Pancreas (tissue), 10 donors: ENCODE results near the gene HTR3A. TPM values are rescaled to one million over a fixed set of nuclear protein-coding genes. Genes with fewer than 3 reads are reported as not detected.

ENCODE experiments used
- ATAC-seq, 4 donors: fragments of 200-7000 bp; cut with Tn5 transposase; one replicate each; pipeline versions ENCODE4 v1.8.0 to v1.9.1; 2020; ENCODE audit warnings: mild to moderate bottlenecking in 4 of 4, moderate library complexity in 4 of 4
- DNase-seq, 6 donors: peaks; one replicate each; pipeline ENCODE4 v3.0.0-alpha.2; 2020
- FAIRE-seq: peaks from 2 replicates; lab custom pipeline; 2012; peaks lifted over from hg19 to GRCh38; lab: Jason Lieb, UNC
- H3K27ac ChIP-seq, 4 donors: fragments of 200-600 bp; sonication (generic); 1 replicate in 3 of 4; 2 replicates in 1 of 4; pipeline versions ENCODE4 v1.5.0 to v1.8.0; 2020
- H3K27me3 ChIP-seq, 4 donors: fragments of 200-600 bp; one replicate each; pipeline ENCODE4 v1.8.0; 2021
- H3K36me3 ChIP-seq, 3 donors: fragments of 200-600 bp; sonication (generic) in 1 of 3; one replicate each; pipeline versions ENCODE4 v1.5.0 to v1.8.0; 2020 to 2021
- H3K4me1 ChIP-seq, 3 donors: fragments of 200-600 bp; one replicate each; pipeline ENCODE4 v1.8.0; 2021
- H3K4me3 ChIP-seq, 4 donors: fragments of 200-600 bp; sonication (generic) in 2 of 4; one replicate each; pipeline versions ENCODE4 v1.5.0 to v1.8.0; 2020 to 2021
- H3K9me3 ChIP-seq, 4 donors: fragments of 200-600 bp; one replicate each; pipeline ENCODE4 v1.8.0; 2021
- CTCF ChIP-seq, 4 donors: fragments of 200-600 bp; sonication (generic) in 3 of 4; IDR thresholded peaks; one replicate each; pipeline versions ENCODE4 v1.5.0 to v1.8.0; 2021; ENCODE audit warnings: antibody characterized with exemption in 4 of 4
- WGBS, 2 donors: extraction: QIAGEN DNeasy Blood & Tissue Kit; methylation state at CpG; one replicate each; pipeline ENCODE4 v1.1.7; 2013; 5-methylcytosine and 5-hydroxymethylcytosine counted together
- intact Hi-C, 3 donors: fragments of 100-400 bp; cut with DNase I; formaldehyde crosslinking; loops; one replicate each; pipeline versions ENCODE4 v1.11.1 to v1.14.2; 2022
- polyA plus RNA-seq, 2 donors: library from polyadenylated mRNA; stranded (reverse); fragments of 200-250 nt; gene quantifications; one replicate each; pipeline ENCODE4 v1.2.3, GENCODE V29; 2013
- total RNA-seq, 6 donors: library from RNA; stranded (reverse); fragmentation: NEBNext Ultra II Directional in 4 of 6; extraction: Animal tissue kit (Norgen Biotek cat#: 25700) in 4 of 6; gene quantifications; one replicate each; pipeline versions ENCODE4 v1.2.1 to v1.2.4, GENCODE V29; 2021 to 2023
- donor health status: healthy with polysubstance abuse.
- donor health status: DM: no; HTN: no; CAD: no; lungs with moderate emphysema.
- donor health status: DM: no; HTN: no; CAD: no.
- donor health status: control.
- donor health status: control.
- donor health status: Bipolar disorder and iron deficiency.
- donor health status: DM: yes; HTN: yes; CAD: no.
- donor health status: DM: no; HTN: no; CAD: no.
- donor health status: DM: no; HTN: no; CAD: no.
- donor health status: DM: yes; HTN: yes; CAD: no.

The HTR3A gene
- total and polyA plus RNA-seq, 8 donors, result 0.16 to 4.9 (median 0.70) TPM

GRCh38 chr11:113985906-113986305 is 11.0 kb downstream of the HTR3A start:
- Histone ChIP-seq H3K27ac (no peak overlapping the region), H3K4me1 (no peaks in the 10 kb centered on the region), H3K36me3 (no peaks in the 10 kb centered on the region), H3K9me3 (no peaks in the 10 kb centered on the region), H3K4me3 (no peak overlapping the region), H3K27me3 (peaks cover 0 to 2% (median 0%) of the 10 kb centered on the region in 4 donors)
- no peak for TF ChIP-seq CTCF (IDR thresholded peaks at IDR 0.05)
- no peak for FAIRE-seq
- WGBS, 2 donors, result 61 to 71% methylated on average over 4 of the region's 4 CpGs
- intact Hi-C loops, result no loop called here
- ATAC-seq, result no peak
- DNase-seq, result no peak

GRCh38 chr11:113986351-113987140 is 11.6 kb downstream of the HTR3A start:
- Histone ChIP-seq H3K27me3 (peaks cover 0 to 2% (median 0%) of the 10 kb centered on the region in 4 donors), H3K4me1 (no peaks in the 10 kb centered on the region), H3K36me3 (no peaks in the 10 kb centered on the region), H3K4me3 (no peak overlapping the region), H3K9me3 (no peaks in the 10 kb centered on the region), H3K27ac (no peak overlapping the region)
- 68 to 81% methylated on average over 18 of the region's 18 CpGs for WGBS, 2 donors
- intact Hi-C loops, result no loop called here
- no peak for TF ChIP-seq CTCF (IDR thresholded peaks at IDR 0.05)
- ATAC-seq (no peak), FAIRE-seq (no peak), DNase-seq (no peak)

- FAIRE-seq (no peak), DNase-seq (no peak), ATAC-seq (no peak)
- Histone ChIP-seq H3K4me1 (no peaks in the 10 kb centered on the region), H3K9me3 (no peaks in the 10 kb centered on the region), H3K27me3 (peaks cover 0 to 3% (median 1%) of the 10 kb centered on the region in 4 donors), H3K4me3 (no peak overlapping the region), H3K27ac (no peak overlapping the region), H3K36me3 (no peaks in the 10 kb centered on the region)
- intact Hi-C loops, result no loop called here
- WGBS, 2 donors, result 60 to 62% methylated on average over 15 of the region's 15 CpGs
- no peak for TF ChIP-seq CTCF (IDR thresholded peaks at IDR 0.05)
Measured at GRCh38 chr11:113989381-113989780, 14.5 kb downstream of the HTR3A start.

- FAIRE-seq, result no peak
- DNase-seq, result no peak
- H3K9me3 ChIP-seq, result no peaks in the 10 kb centered on the region
- H3K36me3 ChIP-seq, result no peaks in the 10 kb centered on the region
- no peak overlapping the region for H3K27ac ChIP-seq
- WGBS, 2 donors, result 36 to 51% methylated on average over 2 of the region's 2 CpGs
- intact Hi-C loops, result loop anchor here in 1 of 3 donors (5.0 kb wide), 1 partner anchor 272 kb away; no protein-coding TSS in a partner anchor
- ATAC-seq, result no peak
- no peak overlapping the region for H3K4me3 ChIP-seq
- no peaks in the 10 kb centered on the region for H3K4me1 ChIP-seq
- no peak for TF ChIP-seq CTCF (IDR thresholded peaks at IDR 0.05)
- H3K27me3 ChIP-seq, result peaks cover 0 to 3% (median 1%) of the 10 kb centered on the region in 4 donors
Measured at GRCh38 chr11:113989916-113990315, 15.0 kb downstream of the HTR3A start.

GRCh38 chr11:113991170-113991569 is 16.3 kb downstream of the HTR3A start:
- Histone ChIP-seq H3K36me3 (no peaks in the 10 kb centered on the region), H3K4me3 (no peak overlapping the region), H3K27me3 (peaks cover 0 to 3% (median 1%) of the 10 kb centered on the region in 4 donors), H3K27ac (no peak overlapping the region), H3K4me1 (no peaks in the 10 kb centered on the region), H3K9me3 (no peaks in the 10 kb centered on the region)
- FAIRE-seq (no peak), ATAC-seq (peak in 2 of 4 donors; percentile 50 to 53), DNase-seq (no peak)
- no peak for TF ChIP-seq CTCF (IDR thresholded peaks at IDR 0.05)
- intact Hi-C loops, result loop anchor here in 1 of 3 donors (5.0 kb wide), 1 partner anchor 271 kb away; no protein-coding TSS in a partner anchor
- WGBS, 2 donors, result 8 to 12% methylated on average over 4 of the region's 4 CpGs
